EH (cell line): ENCODE data around the gene HIVEP3.

Source experiments
- DNase-seq: peaks from one replicate; pipeline ENCODE4 v3.0.0-alpha.2; 2015; ENCODE audit warnings: low read depth

Gene HIVEP3

DNA sequence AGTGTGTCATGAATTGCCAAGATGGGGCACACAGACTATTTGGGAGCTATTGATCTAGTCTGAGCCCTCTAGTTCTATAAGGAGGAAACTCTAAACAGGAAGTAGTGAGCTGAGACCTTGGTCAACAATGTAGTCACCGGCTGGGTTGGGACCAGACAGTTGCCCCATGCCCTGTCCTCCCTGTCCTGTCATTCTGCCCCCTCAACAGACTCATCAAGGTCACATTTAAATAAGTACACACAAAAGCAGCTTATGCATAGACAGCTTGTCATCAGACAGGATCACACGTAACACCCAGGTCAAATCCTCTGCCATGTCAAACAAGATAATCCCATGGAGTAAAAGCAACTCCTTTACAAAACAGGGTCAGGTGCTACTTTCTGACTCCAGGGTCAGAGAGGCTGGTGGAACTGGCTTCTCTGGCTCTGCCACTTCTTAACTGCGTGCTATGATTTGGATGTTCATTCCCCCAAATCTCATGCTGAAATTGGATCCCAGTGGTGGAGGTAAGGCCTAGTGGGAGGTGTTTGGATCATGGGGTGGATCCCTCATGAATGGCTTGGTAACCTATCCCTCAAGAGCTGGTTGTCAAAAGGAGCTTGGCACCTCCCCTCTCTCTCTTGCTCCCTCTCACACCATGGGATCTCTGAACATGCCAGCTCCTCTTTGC, 128.9 kb downstream of the HIVEP3 start:
- DNase-seq: no peak

DNA sequence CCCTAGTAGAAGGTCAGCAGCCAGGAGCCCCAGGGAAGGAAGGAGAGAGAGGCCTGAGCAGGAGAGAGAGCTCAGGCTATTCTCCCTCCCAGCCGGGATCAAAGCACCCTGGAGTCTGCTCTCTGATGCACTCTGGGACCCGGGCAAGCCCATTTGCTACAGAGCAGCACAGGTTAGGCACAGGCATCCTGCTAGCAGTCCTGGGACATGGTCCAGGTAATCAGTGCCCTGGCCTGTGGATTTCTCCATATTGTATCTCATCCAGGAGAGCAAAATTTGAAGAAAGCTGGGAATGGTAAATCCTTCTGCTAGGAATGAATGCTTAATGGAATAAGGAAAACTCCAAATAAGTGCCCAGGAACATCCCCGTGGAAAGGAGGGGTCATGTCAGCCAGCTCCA, 130.3 kb downstream of the HIVEP3 start:
- no peak for DNase-seq

DNA sequence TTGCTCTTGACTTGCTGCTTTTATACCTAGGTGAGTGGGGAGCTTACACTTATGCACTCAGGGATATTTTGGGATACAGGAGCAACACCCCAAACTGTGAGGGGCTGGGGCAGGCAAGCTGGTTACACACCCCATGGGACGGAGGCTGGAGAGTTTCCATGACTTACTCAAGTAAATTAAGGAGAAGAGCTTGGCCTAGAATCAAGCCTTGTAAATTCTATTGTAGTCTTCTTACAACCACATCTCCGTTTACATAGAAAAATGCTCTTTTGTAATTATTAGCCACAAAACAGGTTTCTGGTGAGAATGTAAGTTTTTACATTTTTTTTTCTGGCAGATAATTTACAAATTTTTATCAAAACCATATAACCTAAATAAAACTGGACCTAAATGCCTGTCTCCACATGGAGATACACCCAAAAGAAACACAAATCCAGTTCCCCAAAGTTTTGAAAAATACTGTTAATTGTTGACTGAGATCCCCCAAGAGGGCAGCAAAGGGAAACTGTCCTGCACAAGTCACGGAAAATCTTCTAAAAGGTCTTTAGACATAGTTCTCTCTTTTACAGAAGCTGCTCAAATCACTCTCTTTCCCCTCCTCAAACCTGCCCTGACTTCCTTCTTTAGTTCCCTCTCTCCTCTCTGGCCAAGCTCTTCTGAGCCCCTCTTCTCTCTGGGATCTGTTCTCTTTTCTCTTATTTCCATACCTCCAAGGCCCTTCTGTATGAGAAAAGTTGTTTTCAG, 134.0 kb downstream of the HIVEP3 start:
- DNase-seq: peak; percentile 38

DNA sequence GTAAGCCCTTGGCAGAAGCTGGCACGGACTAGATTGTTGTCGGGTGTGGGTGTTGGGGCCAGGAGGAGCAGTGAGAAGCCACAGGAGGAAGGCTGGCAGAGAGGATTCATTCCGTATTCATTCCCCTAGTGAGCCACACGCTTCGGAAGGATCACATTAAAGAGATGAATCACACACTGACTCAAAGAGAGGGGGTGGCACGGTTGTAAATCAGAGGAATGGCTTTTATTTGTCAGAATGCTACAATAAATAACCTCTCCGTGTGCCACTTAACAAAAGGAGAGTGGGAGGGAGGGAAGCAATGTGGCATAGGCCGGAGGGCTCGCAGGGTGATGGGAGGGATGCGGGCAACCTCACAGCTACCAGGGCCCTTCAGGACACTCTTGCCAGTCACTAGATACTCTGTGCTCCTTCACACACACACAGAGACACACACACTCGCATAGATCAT, 135.5 kb downstream of the HIVEP3 start:
- DNase-seq: peak; percentile 92

DNA sequence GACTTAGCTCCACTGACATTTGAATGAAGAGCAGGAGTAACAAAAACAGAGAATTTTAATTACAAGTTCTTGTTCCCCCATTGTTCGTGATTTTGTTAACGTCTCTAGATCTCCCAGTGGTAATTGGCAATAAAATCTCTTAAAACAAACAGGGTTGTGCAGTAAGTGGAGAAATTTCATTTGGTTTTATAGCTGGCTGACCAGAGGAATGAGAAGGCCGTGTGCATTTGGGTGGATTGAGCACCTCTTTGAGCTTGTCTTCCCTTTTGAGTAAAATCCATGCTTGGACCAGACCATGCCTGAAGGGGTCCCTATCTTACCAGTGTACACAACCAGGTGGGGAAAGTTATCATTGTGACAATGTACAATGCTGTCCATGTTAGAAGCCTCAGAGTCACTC, 137.8 kb downstream of the HIVEP3 start:
- no peak for DNase-seq

DNA sequence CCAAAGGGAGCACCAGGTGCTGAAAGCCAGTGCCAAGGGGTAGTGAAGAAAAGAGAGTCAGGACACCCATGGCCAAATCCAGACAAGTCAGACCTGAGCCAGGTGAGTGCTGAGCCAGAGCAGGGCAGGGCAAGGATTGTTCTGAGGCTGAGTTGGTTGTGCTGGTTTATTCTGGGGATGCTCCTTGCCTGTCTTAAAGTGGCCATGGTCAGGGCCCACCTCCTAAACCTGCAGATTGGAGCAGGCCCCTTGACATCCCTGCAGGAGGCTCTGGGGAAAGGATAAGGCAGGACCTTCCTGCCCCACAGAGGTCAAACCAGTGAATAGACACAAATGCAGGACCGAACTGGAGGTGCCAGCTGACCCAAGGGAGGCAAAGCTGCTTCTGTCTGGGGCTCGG, 138.4 kb downstream of the HIVEP3 start:
- DNase-seq: no peak

DNA sequence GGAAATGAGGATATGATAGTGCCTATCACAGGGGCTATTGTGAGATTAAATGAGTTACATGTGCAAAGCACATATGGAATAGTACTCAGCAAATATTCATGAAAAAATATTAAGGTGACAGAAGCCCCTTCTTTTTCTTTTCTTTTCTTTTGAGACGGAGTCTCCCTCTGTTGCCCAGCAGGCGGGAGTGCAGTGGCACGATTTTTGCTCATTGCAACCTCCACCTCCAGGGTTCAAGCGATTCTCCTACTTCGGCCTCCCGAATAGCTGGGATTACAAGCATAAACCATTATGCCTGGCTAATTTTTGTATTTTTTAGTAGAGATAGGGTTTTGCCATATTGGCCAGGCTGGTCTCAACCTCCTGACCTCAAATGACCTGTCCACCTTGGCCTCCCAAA, 139.4 kb downstream of the HIVEP3 start:
- DNase-seq: no peak

DNA sequence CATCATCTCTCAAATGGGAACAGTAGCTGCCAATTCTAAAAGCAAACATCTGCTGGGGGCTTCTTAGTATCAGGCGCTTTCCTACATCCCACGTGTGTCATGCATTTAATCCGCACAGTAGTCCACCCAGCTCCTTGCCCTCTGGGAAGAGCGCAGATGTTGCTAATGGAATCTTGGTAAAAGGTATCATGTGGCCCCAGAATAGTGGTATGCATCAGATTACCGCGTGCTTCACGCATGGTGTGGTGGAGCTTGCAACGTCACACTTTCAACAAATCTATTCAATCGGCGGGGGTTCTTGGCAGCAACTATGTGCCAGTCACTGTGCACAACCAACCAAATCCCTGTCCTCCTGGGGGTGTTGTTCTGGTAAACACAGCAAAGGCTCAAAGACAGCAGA, 141.0 kb downstream of the HIVEP3 start:
- no peak for DNase-seq

DNA sequence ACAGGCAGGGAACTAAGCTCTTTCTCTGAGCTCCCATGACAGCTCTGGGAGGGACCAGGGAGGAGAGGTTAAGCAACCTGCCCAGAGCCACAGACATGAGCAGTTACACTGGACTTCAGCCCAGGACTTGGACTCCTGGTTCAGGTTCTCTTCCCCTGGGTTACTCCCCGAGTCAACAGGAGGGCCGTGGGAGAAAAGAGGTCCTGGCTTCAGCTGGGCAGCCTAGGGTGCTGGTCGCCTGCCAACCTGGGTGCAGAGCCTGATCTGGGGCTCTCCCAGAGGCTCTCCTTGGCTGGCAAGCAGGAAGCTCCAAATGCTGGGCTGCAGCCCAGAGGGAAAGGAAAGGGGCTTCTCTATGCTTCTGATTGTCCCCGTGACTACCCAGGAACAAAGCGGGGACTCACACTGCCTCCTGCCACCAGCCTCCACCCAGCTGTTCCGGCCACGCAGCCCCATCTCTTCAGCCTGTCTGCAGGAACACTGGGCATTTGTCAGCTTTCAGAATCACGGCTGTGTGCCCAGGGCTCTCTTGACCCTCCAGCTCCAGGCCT, 141.8 kb downstream of the HIVEP3 start:
- DNase-seq: no peak

DNA sequence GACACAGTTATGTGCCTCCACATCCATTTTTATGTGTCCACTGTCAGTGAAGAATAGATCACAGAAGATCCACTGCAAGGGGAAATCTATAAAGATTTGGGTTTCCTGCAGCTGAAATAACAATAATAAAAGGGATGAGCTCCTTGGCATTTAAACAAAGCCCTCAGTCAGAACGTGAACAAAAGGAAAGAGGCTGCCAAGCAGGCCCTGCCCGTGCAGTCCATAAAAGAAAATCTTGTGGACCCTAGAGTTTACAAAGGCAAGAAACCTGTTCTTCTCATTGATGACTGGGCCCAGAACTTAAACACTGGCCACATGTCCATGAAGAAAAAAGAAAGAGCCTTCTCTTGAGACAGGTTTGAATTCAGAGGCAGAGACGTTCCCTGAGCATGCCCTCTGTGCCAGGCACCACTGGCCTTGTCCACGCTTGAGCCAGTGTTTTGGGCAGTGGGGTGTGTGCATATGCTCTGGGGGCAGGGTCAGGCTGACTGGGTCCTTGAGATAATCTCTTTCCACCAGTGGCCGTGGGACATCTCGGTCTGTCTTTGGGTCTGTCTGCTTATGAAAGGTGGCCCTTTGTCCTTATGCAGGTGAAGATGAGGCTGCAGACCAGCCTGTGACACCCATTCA, 142.7 kb downstream of the HIVEP3 start:
- DNase-seq: no peak

DNA sequence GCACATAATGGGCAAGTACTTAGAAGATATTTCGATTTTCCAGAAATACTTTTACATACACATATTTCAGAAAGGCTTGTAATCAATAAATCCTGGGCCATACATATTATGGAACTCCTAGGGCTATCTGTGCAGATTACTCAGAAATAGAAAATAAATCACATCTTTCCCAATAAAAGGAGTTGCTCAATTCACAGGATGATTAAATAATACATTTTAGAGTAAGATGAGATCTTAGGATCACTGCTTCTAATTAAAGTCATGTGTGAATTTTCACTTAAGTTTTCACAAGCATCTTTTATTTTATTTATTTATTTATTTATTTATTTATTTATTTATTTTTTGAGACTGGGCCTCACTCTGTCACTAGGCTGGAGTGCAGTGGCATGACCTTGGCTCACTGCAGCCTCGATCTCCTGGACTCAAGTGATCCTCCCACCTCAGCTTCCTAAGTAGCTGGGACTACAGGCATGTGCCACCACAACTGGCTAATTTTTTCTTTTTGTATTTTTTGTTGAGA, 144.2 kb downstream of the HIVEP3 start:
- no peak for DNase-seq

DNA sequence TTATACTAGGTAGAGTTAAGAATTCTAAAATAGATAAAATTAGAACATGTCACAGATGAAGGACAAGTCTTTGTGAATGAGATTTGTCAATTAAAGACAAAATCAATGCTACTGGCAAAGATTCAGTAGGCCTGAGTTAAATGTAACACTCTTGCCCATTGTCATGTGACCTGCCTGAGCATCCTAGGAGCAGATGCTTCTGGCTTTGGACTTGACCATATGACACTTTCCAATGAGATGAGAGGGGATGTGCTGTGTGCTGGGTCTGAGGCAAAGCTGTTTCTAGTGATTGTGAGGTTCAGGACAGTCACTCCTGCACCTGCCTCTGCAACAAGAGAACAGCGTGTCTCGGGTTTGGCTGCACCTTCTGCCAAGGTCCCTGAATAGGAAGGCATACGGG, 144.9 kb downstream of the HIVEP3 start:
- DNase-seq: no peak

DNA sequence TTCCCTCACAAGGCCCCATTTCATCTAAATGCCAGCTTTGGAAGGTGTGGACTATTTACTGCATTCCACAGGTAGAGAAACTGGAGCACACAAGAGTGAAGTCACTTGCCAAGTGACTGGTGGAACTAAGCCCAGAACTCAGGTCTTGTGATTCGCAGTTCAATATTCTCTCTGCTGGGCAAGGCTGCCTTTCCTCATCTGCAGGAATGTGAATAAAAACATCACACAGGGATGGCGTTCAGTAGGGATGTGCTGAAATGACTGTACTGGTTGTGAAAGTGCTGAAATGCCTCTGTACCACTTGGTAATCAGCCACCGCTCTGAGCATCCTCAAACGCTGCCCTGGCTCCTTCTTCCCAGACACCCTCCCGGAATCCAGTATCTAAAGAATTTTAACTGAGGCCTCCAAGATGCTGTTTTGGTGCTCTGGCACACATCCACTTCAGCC, 145.6 kb downstream of the HIVEP3 start:
- peak; percentile 95 for DNase-seq

DNA sequence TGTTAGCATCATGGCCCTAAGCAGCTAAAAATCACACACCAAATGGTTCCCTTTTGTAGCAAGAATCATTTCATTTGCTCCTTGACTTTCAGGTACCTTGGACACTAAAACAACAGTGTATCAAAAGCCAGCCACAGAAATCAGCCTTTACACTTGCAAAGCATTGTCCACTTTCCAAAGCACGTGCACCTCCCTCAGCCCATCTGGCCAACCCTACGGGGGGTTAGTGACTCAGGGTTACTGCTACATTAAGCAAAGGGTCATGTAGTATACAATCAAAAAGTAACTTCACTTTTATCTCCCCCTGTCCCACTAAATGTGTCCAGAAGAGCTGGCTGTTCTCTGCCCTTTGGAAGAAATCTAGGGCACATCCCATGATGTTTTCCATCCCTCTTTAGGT, 149.7 kb downstream of the HIVEP3 start:
- DNase-seq: no peak

DNA sequence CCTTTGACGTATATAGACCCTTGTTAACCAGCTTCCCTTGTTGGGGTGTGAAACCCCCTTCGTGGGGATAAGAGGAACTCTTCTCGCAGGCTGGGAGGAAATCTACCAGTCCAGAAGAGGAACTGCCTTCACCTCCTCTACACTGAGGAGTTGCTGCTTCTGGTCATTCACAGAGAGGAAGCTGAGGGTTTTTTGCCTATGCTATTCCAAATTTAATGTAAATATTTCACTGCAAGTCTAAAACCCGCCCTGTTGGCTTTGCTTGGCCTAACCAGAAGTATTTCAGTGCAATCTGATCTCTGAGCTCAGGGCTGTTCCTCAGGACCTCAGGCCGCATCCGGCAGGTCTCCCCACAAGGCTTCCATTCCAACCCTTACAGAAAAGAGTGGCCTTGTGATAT, 150.1 kb downstream of the HIVEP3 start:
- DNase-seq: no peak

DNA sequence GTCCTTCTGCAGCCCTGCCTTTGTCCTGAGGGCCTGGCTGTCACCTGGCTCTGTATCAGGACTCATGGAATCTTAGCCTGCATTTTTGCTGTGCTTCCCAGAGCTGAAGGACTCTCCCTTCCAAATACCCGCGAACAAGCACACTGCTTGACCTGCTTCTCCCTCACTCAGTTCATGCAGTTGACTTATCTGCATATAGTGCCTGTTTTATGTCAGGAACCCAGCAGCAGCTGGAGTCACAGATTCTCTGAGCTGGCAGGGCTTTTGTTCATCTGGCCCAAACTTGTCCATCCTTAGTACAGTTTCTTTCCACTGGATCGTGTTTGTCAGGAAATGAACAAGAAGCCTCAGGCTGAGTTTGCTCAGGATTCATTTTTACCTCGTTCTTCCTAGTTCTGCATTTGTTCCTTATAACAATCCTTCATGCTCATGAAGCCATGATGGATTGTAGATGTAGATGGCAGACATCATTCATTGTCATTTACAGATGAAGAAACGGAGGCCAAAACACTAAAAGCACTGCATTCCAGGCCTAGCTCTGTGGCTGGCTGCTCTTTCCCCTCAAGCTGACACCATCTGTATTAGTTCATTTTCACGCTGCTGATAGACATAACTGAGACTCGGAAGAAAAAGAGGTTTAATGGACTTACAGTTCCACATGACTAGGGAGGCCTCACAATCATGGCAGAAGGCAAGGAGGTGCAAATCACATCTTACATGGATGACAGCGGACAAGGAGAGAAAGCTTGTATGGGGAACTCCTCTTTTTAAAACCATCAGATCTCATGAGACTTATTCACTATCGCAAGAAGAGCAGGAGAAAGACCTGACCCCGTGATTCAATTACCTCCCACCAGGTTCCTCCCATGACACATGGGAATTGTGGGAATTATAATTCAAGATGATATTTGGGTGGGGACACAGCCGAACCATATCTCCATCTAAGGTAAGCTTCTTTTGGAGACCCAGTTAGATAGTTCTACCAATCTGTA, 150.9 kb downstream of the HIVEP3 start:
- DNase-seq: no peak

DNA sequence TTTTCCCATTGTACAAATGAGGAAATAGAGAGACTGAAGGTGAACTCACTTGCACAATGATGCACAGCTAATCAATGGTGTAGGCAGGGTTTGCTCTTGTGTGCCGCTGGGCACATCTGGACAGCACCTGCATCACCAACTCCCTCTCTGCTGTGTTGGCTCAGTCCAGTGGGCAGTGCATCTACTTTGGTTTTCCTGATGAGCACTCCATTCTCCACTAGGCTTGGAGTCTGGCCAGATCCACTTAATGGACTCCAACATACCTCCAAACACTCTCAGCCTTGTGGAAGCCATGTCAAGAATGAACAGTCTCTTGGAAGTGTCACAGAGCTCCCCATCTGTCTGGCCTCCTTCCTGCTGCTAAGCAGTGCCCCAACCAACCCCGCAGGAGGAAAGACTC, 152.2 kb downstream of the HIVEP3 start:
- DNase-seq: peak; percentile 57

DNA sequence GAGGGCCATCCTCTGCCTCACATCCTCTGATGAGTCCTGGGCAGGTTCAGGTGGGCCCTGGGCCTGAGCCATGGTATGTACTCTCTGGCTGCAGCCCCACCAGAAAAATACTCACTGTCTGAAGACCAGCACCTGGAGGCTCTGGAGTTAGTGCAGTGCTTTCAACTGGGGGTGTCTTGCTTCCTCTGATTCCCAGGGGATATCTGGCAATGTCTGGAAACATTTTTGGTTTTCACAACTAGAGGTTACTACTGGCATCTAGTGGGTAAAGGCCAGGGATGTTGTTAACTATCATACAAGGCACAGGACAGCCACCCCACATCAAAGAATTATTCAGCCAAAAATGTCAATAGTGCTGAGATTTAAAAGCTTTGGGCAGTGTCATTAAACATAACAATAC, 152.7 kb downstream of the HIVEP3 start:
- no peak for DNase-seq

DNA sequence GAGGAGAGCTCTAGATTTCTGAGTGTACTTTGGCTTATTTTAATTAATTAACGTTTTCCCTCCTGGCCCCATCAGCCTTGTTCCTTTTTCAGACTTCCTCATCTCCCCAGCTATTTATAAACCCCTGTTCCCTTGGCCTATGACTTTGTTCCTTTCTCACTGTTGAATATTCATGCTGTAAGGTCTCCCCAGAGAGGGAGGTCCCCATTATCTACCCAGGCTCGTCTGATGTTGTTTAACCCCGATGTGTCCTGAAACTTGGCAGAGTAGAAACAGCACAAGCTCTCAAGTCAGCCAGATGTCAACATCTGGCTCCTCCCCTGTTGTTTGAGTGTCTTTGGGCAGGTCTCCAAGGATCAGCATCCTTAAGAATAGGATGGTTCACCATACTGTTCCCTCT, 153.6 kb downstream of the HIVEP3 start:
- no peak for DNase-seq

DNA sequence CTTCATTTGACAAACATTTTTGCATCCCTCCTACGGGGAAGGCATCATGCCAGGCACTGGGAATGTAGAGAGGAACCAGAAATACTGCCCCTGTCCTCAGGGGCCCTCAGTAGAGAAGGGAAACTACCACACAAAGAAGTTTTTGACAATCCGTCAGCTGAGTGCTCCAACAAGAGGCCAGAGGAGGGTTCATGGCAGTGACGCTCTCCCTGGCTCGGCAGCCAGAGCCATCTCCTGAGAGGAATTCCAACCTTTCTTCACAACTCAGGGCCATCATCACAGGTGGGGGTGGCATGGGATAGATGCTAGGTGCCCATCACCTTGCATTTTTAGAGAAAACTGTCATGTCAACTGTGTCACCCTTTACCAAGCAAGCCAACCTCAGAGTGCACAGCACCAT, 154.1 kb downstream of the HIVEP3 start:
- no peak for DNase-seq

DNA sequence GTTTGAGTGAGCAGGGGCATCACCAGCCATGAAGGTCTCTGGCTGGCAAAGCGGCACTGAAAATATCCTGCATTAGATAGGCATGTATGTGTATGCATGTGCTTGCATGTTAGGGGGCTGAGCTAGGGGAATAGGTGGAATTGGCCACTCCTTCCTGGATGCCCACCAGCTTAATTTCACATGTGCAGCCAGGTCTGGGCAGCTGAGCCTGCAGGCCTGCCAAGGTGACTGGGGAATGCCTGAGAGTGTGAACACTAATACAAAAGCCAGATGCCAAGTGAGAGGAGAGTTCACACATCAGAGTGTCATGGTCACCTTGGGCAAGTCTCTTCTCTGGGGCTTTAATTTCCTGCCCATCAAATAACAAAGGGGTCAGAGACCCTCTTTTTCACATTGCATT, 155.9 kb downstream of the HIVEP3 start:
- DNase-seq: no peak

DNA sequence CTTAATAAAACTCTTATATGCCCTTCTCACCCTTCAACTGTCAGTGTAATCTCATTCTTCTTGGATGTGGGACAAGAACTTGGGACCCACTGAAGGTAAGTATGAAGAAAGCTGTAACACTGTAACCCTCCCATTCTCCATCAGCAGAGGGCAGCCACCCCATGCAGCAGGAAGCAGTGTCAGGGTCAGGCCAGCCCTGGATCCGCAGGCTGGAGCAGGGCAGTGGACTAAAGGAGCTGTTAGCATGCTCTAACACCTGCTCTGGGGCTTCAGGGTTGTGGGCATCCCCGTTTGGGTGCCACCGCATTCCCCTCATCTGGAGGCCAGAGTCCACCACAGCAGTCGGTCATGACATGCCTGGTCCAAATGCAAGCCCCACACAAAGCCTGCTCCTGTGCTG, 156.5 kb downstream of the HIVEP3 start:
- no peak for DNase-seq
